HTERT RPE-1 (cell line): ENCODE measurements around the gene RNF169.

Experiments used
- in situ Hi-C: fragments of 300-500 bp; cut with MboI; formaldehyde crosslinking; loops from 4 replicates; pipeline ENCODE4 v1.14.3; 2020; ENCODE audit warnings: low sequenced_read_pairs

The RNF169 gene

DNA sequence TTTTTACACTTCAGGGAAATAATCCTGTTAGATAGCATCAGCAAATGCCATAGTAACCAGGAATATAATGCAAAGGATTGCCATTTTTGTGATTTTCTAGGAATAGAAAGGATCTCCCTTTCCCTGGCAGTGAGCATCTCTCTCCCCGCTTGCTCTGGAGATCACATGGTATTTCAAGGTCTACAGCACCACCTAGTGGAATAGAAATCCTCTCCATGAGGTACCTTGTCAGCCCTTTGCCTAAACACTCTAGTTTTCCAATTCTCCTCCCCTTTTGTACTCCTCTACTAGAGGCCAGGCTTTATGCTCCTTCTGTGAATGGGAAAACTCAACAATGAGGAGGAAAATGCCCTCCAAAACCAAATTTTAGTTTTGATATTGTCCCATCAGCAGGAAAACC is 121.8 kb downstream of the RNF169 start:
- in situ Hi-C loops: no loop called here

DNA sequence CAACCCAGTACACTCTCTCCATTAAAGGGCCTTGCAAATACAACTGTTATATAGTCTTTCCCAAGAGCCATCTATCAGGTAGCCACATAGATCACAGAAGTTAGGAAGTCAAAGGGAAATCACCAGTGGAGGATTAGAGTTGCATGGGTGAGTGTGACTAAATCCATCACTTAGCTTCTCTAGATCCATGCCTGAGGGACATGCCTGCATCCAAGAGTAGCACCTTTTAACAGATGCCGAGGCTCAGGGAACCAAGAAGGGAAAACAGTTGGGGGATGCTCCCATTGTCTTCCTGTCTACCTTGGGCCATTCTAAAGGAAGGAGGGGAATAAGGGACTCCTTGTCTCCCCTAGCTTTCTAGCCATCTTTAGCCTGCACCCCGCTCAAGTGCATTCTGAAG is 122.4 kb downstream of the RNF169 start:
- in situ Hi-C loops: no loop called here

DNA sequence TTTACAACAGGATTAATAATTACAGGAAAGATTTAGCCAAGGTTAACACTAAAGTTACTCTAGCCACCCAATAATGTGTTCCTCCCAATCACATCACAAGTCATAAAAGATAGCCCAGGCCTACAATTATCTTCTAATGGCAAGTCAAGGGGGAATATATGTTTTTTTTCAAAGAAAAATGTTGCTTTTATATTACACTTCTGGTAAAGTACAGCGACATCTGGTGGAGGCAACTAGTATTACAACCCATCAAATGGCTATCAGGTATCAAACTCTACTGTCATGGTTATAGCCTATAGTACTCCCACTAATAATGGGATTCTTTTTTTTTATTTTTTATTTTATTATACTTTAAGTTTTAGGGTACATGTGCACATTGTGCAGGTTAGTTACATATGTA is 128.5 kb downstream of the RNF169 start:
- in situ Hi-C loops: no loop called here
